Measurements from ENCODE around the gene SHCBP1L.

Gene SHCBP1L

GRCh38 chr1:182952677-182953444, at the start of gene SHCBP1L:
Gene SHCBP1L (minus strand): TSS chr1:182953166. CDS start chr1:182953133, 33 bp downstream.
- DNase-seq: no peak

GRCh38 chr1:183002267-183002666, 49.3 kb upstream of the SHCBP1L start:
- no peak for DNase-seq

- DNase-seq: no peak
Measured at GRCh38 chr1:183000167-183000962, 47.4 kb upstream of the SHCBP1L start.

DNA sequence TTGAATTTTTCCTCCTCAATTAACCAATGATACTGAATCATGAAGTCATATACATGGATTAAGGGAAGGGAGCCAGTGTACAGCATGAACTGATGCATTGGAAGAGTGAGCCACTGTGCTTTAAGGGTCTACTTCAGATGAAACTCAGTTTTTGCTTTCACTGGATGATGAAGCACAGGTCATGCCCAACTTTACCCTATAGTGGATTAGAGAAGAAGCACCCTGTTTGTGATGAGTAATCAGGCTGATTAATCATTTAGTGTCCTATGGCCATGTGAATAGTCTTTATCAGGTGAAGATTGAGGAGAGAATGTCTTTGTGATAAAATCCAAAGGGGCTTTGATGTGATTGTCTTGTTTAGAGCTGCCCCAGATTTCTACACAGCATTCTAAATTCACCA, 45.5 kb upstream of the SHCBP1L start:
- DNase-seq: no peak

GRCh38 chr1:182996816-182997215, 43.9 kb upstream of the SHCBP1L start:
- no peak for DNase-seq

GRCh38 chr1:182995894-182996293, 42.9 kb upstream of the SHCBP1L start:
- DNase-seq: no peak

DNA sequence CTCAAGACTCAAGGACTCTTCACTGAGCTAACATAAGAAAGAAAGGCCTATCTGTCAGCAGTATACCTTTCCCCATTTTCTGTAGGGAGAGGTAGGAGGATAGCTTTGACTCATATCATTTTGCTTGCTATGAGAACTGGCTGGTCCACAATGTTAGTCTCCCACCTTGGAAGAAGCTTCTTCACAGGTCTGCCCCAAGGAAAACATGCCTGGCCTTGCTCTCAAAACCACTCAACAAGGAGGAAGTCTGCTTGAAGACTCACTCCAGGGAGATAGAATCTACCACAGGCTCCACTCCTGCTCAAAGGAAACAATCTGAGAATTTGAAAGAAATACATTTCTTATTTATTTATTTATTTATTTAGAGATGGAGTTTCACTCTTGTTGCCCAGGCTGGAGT, 40.8 kb upstream of the SHCBP1L start:
- no peak for DNase-seq

DNA sequence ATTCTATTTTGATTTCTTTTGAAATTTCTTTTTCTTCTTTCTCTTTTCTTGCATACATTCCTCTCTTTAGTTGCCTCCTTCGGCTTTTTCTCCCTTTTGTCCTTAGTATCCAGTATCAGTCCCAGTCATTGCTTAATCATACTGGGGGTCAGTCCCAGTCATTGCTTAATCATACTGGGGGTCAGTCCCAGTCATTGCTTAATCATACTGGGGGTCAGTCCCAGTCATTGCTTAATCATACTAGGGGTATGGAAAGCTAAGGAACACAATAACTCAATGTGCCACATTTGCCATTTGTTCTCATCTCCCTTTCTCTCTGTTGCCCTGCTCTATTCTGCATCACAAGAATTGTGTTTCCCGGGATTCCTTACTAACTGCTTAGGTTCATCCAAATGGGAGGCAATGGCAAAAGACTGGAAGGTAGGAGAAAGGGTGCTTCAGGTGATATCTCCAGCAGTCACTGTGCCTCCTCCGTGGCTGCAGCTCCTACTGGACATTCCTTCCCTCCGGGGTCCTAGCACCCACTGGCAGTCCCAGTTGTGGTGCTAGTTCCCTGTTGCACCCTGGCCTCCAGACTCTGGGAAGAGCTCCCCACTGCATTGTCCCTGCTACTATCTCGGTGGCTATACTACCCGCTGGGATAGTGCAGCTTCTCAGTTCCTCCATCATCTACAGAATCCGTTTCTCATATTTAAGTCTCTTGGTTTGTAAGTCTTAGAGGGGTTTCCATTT, 37.6 kb upstream of the SHCBP1L start:
- DNase-seq: no peak

DNA sequence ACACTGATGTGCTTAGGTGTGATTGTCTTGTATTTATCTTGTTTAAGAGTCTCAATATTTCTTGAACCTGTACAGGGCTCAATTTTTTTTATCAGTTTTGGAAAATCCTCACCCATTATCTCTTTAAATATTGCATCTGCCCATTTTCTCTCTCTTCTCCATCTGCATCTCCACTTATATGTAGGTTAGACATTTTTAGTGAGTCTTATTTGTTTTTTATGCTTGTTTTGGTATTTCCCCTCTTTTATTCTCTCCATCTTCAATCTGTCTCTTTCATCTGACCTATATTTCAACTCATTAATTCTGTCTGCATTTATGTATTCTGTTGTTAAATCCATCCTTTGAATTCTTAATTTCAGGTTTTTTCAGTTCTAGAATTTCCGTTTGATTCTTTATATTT, 32.9 kb upstream of the SHCBP1L start:
- no peak for DNase-seq

- no peak for DNase-seq
Measured at GRCh38 chr1:182984621-182985020, 31.7 kb upstream of the SHCBP1L start.

DNA sequence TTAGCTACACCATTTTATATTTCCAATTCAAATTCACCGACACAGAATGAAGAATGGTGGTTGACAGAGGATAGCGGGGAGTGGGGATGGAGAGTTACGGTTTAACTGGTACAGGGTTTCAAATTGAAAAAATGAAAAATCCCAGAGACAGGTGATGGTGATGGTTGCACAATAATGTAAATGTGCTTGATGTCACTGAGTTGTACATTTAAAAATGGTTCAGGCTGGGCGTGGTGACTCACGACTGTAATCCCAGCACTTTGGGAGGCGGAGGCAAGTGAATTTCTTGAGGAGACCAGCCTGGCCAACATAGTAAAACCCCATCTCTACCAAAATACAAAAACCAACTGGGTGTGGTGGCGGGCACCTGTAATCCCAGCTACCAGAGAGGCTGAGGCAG, 31.2 kb upstream of the SHCBP1L start:
- DNase-seq: no peak

DNA sequence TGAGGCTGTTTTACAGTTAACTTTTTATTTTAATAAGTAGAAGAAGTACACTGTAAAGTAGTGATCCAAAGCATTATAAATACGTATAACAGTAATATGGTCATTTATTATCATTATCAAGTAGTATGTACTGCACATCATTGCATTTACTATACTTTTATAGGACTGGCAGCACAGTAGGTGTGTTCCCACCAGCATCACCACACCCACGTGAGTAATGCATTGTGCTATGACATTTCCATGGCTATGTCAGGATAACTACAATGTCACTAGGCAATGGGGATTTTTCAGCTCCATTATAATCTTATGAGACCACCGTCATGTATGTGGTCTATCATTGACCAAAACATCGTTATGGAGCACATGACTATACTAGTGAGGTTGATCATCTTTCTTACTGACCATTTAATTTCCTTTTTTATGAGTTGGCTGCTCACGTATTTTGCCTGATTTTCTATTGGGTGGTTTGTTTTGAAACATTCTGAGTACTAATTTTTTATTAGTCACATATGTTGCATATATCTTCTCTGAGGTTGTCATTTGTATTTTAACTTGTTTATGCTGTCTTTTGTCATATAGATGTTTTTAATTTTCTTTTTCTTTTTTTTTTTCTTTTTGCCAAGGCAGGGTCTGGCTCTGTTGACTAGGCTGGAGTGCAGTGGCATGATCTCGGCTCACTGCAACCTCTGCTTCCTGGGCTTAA, 25.3 kb upstream of the SHCBP1L start:
- DNase-seq: no peak

DNA sequence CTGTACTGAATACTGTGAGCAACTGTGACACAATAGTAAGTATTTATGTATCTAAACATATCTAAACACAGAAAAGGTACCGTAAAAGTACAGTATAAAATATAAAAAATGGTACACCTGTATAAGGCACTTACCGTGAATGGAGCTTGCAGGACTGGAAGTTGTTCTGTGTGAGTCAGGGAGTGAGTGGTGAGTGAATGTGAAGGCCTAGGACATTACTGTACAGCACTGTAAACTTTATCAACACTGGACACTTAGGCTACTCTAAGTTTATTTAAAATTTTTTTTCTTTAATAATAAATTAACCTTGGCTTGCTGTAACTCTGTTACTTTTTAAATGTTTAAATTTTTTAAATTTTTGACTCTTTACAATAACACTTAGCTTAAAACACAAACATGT, 24.5 kb upstream of the SHCBP1L start:
- no peak for DNase-seq

- no peak for DNase-seq
Measured at GRCh38 chr1:182974506-182975191, 21.7 kb upstream of the SHCBP1L start.

DNA sequence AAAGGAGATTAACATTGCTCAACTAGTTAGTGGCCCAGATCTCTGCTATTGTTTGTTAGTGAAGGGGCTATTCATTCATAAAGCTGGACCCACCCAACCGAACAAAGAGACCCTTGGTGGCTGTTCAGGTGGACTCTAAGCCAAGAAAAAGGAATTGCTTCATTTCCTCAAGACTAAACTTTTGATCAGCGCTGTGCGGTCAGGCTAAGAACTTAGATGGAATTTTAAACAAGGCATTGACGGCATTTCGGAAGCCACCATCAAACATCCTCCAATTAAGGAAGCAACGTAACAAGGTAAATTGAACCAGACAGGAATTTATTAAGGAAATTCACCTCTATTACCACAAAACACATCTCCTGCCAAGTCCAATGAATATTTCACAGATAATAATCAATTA, 19.9 kb upstream of the SHCBP1L start:
- DNase-seq: no peak

DNA sequence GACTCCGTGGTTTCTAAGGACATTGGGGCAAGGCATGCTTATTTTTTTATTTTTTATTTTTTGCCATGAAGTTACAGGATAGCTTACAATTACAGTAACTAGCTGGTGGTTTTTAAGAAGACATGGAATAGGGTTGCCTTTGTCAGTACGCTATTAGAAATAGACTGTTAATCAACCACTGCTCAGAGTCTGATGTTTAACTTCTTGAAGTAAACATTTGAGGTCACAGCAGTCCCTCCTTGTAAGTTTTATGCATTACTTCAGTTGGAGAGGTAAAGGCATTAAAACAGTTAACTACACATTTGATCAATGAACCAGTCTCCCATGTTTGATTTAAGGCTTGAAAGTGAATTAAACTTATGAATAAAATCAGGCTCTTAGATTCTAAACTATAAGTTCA, 19.3 kb upstream of the SHCBP1L start:
- DNase-seq: no peak

GRCh38 chr1:182971219-182971618, 18.3 kb upstream of the SHCBP1L start:
- DNase-seq: no peak

DNA sequence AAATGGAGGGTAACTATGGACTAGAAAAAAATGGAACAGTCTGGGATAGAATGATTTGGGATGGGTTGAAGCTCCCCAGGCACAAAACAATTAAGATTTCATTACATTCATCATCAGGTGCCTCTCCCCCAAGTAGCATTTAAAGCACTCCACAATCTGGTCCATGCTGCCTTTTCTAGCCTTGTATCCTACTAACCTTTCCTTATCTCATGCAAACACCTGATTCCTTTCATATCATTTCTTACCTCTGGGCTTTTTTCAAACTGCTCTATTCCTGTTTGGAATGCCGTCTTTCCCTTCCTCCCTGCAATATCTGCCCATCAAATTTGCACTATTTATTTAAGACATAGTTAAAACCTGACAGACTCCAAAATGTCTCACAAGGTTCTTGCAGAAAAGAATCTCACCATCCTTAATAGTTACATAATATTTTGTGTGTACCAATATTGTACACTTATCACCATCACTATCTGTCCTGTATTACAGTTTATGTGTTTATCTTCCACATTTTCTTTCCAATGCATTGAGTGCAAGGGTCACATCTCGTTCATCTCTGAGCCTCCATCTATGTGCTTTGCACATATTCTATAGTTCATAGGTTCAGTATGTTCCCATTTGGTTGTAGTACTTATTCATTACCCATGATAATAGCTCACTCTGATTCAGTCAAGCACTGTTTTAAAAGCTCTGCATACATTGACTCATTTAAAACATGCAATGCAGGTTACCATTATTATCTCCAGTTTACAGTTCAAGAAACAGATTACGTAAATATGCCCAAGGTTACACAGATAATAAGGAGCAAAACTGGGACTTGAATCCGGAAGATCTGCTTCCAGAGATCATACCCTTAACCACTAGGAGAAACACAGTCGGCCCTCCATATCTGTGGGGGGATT, 16.1 kb upstream of the SHCBP1L start:
- no peak for DNase-seq

GRCh38 chr1:182968151-182968741, 15.3 kb upstream of the SHCBP1L start:
- no peak for DNase-seq

GRCh38 chr1:182965861-182966260, 12.9 kb upstream of the SHCBP1L start:
- DNase-seq: no peak

GRCh38 chr1:182965096-182965495, 12.1 kb upstream of the SHCBP1L start:
- no peak for DNase-seq

All from stimulated activated CD4-positive, alpha-beta T cell treated with anti-CD3 and anti-CD28 coated beads, Interleukin-4, amount 100 ng/mL, for 1 hour (primary cell).